Stimulated activated CD4-positive, alpha-beta T cell treated with anti-CD3 and anti-CD28 coated beads, Interleukin-12 subunit alpha, Interleukin-12 subunit beta, amount 100 ng/mL, for 24 hours (primary cell): Measurements from ENCODE around the gene IGSF9B.
"Not testable (repeated sequence)": the region's sequence is repeated elsewhere in the genome, so short reads cannot be mapped to it uniquely, and the experiment has no call there.

Source experiments
- DNase-seq, 2 experiments: peaks; one replicate each; pipeline ENCODE4 v3.0.0-alpha.2; 2020; ENCODE audit warnings: low read depth in 2 of 2

IGSF9B gene

GRCh38 chr11:133956650-133957633, at the start of gene IGSF9B:
Gene IGSF9B (minus strand): TSS chr11:133956968. CDS start chr11:133956754, 214 bp downstream.
- DNase-seq, result peak; percentile 85 to 86

GRCh38 chr11:134004496-134005172, 47.9 kb upstream of the IGSF9B start:
- DNase-seq, result no peak

- DNase-seq, result no peak
These were observed 47.2 kb upstream of the IGSF9B start for GRCh38 chr11:134003792-134004495.

- not testable (repeated sequence) for DNase-seq
These were observed 46.1 kb upstream of the IGSF9B start for GRCh38 chr11:134002819-134003218.

- DNase-seq, result not testable (repeated sequence)
These were observed 45.6 kb upstream of the IGSF9B start for GRCh38 chr11:134002338-134002737.

GRCh38 chr11:134001596-134001995, 44.8 kb upstream of the IGSF9B start:
- DNase-seq, result no peak

- DNase-seq, result no peak
These were observed 44.3 kb upstream of the IGSF9B start for GRCh38 chr11:134001088-134001487.

- DNase-seq, result no peak
These were observed 42.6 kb upstream of the IGSF9B start for GRCh38 chr11:133999355-133999754.

GRCh38 chr11:133997554-133997953, 40.8 kb upstream of the IGSF9B start:
- DNase-seq, result no peak

GRCh38 chr11:133996671-133997070, 39.9 kb upstream of the IGSF9B start:
- DNase-seq, result no peak

- DNase-seq, result no peak
These were observed 38.3 kb upstream of the IGSF9B start for GRCh38 chr11:133995066-133995465.

- DNase-seq, result no peak
These were observed 37.2 kb upstream of the IGSF9B start for GRCh38 chr11:133993921-133994320.

- DNase-seq, result no peak
These were observed 36.3 kb upstream of the IGSF9B start for GRCh38 chr11:133993107-133993506.

- no peak for DNase-seq
These were observed 35.4 kb upstream of the IGSF9B start for GRCh38 chr11:133992121-133992520.

- DNase-seq, result no peak
These were observed 34.3 kb upstream of the IGSF9B start for GRCh38 chr11:133991101-133991500.

GRCh38 chr11:133990501-133990900, 33.7 kb upstream of the IGSF9B start:
- no peak for DNase-seq

GRCh38 chr11:133988686-133989410, 32.1 kb upstream of the IGSF9B start:
- no peak for DNase-seq

GRCh38 chr11:133987171-133987570, 30.4 kb upstream of the IGSF9B start:
- DNase-seq, result no peak

- DNase-seq, result no peak
These were observed 29.5 kb upstream of the IGSF9B start for GRCh38 chr11:133985981-133986944.

- DNase-seq, result no peak
These were observed 28.1 kb upstream of the IGSF9B start for GRCh38 chr11:133984828-133985227.
